A549 (cell line): Measurements from ENCODE around the gene SLC16A3.

Experiments
- CBX8 ChIP-seq: fragments of 200-600 bp; sonication (generic); IDR thresholded peaks from 2 replicates; pipeline ENCODE4 v1.6.1; 2016
- CTCF ChIP-seq: fragments of >200 bp; sonication (Bioruptor Twin); formaldehyde crosslinking; IDR thresholded peaks from 3 replicates; pipeline ENCODE4 v1.5.1; 2016
- RAD21 ChIP-seq, 2 experiments: fragments of >200 bp in 1 of 2; sonication (Bioruptor Twin) in 1 of 2; formaldehyde crosslinking in 1 of 2; IDR thresholded peaks in 1 of 2; conservative IDR thresholded peaks in 1 of 2; 2 replicates in 1 of 2; 3 replicates in 1 of 2; pipeline ENCODE4 v1.6.1; 2012 to 2018; ENCODE audit warnings: inconsistent platforms in 1 of 2

- TF ChIP-seq CTCF, result no peak
- no peak for TF ChIP-seq RAD21 (conservative IDR thresholded peaks at IDR 0.05 in 1 of 2, IDR thresholded peaks at IDR 0.05 in 1 of 2)
- TF ChIP-seq CBX8, result no peak
These were observed 25.9 kb upstream of the SLC16A3 start for GRCh38 chr17:82202981-82203380.
